ENCODE measurements around the gene ZNF776.
"Not testable (repeated sequence)": the region's sequence is repeated elsewhere in the genome, so short reads cannot be mapped to it uniquely, and the experiment has no call there.

The ZNF776 gene

GRCh38 chr19:57746580-57747471, at the start of gene ZNF776:
TSS of gene ZNF776 (plus strand) at chr19:57746815. CDS start at chr19:57747059, 244 bp downstream.
- peak; percentile 95 for DNase-seq

DNA sequence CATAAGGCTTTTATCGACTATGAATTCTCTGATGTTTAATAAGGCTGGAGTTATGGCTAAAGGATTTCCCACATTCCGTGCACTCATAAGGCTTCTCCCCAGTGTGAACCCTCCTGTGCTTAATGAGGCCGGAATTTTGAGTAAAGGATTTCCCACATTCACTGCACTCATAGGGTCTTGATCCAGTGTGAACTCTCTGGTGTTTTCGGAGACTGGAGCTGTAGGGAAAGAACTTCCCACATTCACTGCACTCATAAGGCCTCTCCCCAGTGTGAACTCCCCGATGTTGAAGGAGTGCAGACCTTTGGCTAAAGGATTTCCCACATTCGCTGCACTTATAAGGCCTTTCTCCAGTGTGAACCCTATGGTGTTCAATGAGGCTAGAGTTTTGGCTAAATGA, 45.0 kb upstream of the ZNF776 start:
- DNase-seq, result no peak

- no peak for DNase-seq
These were observed 40.3 kb upstream of the ZNF776 start for GRCh38 chr19:57706346-57706745.

- no peak for DNase-seq
These were observed 37.8 kb upstream of the ZNF776 start, which contains the start of gene ZNF154 for GRCh38 chr19:57708641-57709361. TSS of gene ZNF154 (minus strand) at chr19:57709204. CDS start at chr19:57708971, 233 bp downstream.

DNA sequence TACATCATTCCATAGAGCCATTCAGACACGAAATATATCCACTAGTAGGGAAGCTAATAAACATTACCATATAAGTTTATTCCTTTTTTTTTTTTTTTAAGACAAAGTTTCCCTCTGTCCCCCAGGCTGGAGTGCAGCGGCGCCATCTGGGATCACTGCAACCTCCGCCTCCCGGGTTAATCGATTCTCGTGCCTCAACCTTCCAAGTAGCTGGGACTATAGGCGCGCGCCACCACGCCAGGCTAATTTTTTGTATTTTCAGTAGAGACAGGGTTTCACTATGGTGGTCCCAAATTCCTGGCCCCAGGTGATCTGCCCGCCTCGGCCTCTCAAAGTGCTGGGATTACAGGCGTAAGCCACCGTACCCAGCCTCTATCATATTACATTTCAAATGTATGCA, 37.0 kb upstream of the ZNF776 start:
- no peak for DNase-seq

DNA sequence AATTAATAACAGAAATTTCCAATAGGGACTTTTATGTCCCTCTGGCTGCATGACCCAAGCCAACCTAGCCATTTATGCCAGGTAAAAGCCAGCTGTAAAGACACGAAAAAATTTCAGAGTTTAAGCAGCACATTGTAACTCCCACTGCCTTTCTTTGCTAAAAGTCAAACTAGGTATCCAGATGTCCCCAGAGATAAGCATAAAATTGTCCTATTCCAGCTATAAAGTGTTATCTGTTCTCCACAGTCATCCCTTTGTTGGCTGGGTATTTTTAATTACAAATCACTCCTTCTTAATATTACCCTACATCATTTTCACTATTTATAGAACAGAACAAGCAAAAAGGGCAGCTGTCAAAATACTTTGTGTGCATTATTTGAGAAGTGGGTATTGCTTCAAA, 34.4 kb upstream of the ZNF776 start:
- no peak for DNase-seq

DNA sequence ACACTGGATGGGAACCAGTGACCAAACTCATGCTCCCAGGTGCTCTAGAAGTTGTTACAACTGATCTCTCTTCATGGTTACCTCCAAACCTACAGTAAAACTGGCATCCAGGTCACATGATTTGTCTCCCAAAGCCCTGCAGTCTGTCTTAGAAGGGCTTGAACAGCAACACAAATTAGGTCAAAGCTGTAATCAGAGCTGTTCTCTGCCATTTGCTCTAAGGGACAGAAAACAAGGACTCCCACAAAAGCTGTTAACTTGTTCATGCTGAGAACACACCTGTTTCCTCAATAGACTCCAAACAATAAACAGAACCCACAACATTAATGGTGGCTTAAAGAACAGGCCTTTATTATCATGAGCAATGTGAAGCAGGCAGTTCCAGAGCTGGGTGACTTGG, 27.2 kb upstream of the ZNF776 start:
- peak; percentile 86 for DNase-seq

DNA sequence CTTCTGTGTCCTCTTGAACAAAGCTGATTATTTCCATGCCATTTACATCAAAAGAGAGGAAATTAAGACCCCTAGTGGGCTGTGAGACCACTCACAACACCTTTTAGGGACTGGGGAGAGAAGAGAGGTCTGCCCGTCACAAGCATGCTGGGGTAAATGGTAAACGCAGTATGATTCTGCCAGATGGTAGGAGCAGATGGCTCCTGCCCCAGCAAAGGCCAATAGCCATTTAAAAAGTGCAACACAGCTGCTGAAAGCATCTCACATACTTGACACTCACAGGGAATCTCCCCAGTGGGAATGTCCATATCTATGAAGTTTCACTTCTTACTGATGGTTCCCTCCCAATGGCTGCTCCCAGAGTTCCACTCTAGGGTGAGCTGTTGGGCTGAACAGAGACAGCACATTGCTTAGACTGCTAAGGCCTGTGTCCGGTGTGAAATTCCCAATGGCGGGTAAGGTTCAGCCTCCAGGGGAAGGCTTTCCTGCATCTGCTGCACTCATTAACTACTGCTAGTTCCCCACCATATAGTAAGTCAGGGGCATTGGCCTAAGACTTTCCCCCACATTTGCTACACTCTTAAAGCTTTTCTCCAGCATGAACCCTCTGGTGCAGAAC, 26.6 kb upstream of the ZNF776 start:
- DNase-seq, result peak; percentile 86

DNA sequence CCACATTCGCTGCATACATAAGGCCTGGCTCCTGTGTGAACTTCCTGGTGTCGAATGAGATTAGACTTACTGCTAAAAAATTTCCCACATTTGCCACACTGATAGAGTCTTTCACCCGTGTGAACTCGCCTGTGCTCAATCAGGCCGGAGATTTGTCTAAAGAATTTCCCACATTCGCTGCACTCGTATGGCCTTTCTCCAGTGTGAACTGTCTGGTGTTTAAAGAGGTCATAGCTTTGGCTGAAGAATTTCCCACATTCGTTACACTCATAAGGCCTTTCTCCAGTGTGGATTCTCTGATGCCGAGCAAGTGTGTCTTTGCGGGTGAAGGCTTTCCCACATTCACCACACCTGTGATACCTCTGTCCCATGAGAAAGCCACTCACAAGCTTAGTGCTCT, 25.7 kb upstream of the ZNF776 start:
- no peak for DNase-seq

GRCh38 chr19:57738320-57738719, 8.3 kb upstream of the ZNF776 start:
- peak; percentile 12 for DNase-seq

DNA sequence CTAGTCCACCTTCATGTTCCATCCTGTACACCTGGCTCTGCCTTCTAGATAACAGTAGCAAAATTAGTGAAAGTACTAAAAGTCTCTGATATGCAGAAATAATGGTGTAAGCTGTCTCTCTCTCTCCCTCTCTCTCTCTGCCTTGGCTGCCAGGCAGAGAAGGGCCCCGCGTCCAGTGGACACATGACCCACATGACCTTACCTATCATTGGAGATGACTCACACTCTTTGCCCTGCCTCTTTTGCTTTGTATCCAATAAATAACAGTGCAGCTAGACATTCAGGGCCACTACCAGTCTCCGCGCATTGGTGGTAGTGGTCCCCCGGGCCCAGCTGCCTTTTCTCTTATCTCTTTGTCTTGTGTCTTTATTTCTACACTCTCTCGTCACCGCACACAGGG, 7.8 kb upstream of the ZNF776 start:
- DNase-seq, result not testable (repeated sequence)

- DNase-seq, result no peak
These were observed 825 bp downstream of the ZNF776 start for GRCh38 chr19:57747472-57747807.

DNA sequence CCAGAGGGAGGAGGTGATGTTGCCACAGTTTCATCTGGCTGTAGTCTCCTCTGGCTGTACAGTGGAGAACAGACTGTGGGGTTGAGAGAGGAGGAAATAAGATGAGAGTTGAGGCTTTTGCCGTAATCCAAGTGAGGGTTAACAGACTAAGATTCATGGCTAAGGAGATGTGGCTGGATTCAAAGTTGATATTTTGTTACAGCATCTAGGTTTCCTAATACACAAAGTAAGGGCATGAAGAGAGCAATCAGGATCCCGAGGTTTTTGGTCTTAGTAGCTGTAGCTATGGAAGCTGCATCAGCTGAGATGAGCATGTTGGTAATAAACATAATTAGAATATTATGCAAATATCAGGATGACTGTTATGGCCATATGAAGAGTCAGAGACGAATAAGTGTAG, 1.4 kb downstream of the ZNF776 start:
- no peak for DNase-seq

GRCh38 chr19:57754091-57754673, 7.6 kb downstream of the ZNF776 start:
- DNase-seq, result no peak

DNA sequence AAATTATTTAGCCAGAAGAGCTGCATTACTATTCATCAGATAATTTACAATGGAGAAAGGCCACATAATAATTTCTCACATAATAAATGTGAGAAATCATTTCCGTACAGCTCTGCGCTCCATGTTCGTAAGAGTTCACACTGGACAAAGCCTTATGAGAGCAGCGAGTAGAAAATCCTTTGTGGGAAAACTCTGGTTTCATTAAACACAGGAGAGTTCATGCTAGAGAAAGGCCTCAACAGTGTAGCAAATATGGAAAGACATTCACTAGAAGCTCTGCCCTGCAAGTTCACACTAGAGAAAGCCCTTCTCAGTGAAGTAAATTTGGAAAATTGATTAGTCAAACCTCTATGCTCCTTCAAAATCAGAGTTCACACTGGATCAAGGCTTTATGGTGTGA, 8.4 kb downstream of the ZNF776 start:
- no peak for DNase-seq

GRCh38 chr19:57757941-57758340, 11.3 kb downstream of the ZNF776 start:
- no peak for DNase-seq

DNA sequence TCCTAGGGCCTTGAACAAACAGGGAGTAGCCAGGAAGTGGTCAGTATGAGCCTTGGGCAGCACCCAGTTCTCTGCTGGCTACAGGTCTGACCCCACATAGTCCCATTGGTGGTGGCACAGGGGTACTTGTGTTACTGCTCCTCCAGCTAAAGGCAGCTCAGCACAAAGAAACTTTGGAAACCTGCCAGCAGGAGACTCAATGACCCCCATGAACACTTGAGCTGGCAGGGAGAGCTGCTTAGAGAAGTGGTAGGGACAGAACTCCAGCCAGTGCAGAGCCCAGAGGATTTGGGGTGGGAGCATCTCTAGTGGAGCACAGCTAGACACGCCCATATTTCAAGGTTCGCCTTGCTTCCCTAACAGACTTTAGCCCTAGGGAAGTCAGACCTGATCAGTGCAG, 12.5 kb downstream of the ZNF776 start:
- DNase-seq, result peak; percentile 7

- no peak for DNase-seq
These were observed 22.9 kb downstream of the ZNF776 start, which contains the start of gene ZNF586 for GRCh38 chr19:57769345-57770131. TSS of gene ZNF586 (plus strand) at chr19:57769676. CDS start at chr19:57769843, 167 bp downstream.

DNA sequence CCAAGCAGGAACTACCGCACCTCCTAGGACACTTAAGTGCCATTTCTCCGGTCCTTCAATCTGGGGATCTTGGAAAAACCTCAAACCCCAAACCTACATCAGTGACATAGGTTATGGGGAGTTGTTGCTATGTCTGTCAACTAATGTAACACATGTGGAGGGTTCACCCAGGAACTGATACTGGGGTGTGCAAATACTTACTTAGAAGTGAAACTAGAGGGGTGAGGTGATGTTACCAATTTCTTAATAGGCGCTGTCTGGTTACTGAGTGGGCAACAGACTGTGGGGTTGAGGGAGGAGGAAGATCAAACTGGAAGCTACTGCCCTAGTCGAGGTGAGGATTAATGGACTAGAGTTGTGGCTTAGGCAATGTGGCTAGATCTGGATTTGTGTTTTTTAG, 24.8 kb downstream of the ZNF776 start:
- DNase-seq, result no peak

DNA sequence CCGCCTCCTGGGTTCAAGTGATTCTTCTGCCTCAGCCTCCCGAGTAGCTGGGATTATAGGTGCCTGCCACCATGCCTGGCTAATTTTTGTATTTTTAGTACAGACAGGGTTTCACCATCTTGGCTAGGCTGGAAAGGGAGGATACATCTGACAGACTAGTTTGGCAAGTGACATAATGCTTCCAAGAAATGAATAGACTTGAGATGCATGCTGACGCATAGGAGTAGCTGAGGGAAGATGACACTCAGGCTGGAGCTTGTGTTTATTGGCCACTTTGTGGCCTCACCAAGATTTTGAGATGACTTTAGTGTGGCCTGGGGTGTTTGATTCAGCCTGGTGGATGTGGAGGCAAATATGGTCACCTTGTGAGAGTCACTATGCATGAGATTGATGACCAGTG, 26.9 kb downstream of the ZNF776 start:
- DNase-seq, result no peak

DNA sequence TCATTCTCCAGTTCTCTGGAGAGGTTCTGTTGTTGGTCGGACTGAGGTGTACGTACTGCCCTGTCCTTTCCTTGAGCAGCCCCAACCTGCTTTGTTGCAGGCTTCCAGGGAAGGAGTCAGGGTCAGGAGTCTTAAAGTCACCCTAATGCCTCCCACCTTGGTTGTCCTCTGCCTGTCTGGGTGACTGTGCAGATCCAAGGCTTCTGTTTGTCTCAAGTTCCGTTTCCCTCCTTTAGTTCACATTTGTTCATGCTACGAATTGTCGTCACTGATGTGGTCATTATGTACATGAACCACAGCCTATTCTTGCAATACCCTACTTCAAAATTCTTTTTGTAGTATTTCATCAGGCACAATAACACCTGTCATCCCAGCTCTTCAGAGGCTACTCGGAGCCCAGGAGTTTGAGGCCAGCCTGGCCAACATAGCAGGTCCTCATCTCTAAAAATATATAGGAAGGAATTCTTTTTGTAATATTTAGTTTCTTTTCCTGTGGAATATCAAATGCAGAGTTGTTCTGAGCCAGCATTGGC, 30.2 kb downstream of the ZNF776 start:
- DNase-seq, result no peak

DNA sequence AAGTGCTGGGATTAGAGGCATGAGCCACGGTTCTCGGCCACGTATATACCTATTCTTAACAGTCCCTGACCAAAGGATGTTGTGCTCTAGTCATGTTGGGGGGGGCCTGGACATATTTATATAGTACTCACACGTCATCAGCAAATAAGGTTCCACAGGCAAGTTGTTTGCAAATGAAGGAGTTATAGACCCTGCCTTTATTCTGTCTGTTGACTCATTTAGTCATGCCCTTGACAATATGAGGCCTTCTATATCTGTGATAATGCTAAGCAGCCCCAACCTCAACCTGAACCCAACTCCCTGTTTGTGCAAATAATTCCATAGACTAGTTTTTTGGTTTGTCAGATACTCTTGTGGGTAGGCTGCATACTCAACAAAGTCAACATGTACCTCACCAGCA, 31.7 kb downstream of the ZNF776 start:
- DNase-seq, result no peak
